GM20000 (cell line): ENCODE data around the gene DNMBP.
"Not testable (repeated sequence)": the region's sequence is repeated elsewhere in the genome, so short reads cannot be mapped to it uniquely, and the experiment has no call there.

ENCODE experiments used
- DNase-seq: peaks from one replicate; pipeline ENCODE4 v3.0.0; 2012; ENCODE audit warnings: low spot score
- TF ChIP-seq, protein P1 (sequence below): IDR thresholded peaks from 2 replicates; pipeline ENCODE4 v1.5.1; 2012; ENCODE audit warnings: mild to moderate bottlenecking, control low read depth; ENCODE audit errors: extremely low read depth, missing control alignments

Gene DNMBP

DNA sequence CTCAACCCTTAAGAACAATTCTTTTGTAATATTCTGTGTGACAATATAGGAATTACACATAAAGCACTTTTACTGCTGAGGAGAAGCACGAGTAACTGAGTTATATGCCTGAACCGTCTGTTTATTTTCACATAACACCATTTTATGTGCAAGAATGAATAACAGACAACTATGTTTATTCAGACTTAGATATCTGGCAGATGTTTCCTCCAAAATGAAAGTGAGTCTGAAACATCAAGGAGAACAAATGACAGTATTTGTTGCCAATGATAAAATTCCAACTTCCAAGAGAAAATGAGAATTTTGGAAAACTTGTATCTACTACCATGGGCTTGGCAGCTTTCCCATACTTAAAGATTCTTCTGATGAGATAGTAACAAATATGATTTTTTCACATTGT, 51.4 kb downstream of the DNMBP start:
- TF ChIP-seq, protein P1, sequence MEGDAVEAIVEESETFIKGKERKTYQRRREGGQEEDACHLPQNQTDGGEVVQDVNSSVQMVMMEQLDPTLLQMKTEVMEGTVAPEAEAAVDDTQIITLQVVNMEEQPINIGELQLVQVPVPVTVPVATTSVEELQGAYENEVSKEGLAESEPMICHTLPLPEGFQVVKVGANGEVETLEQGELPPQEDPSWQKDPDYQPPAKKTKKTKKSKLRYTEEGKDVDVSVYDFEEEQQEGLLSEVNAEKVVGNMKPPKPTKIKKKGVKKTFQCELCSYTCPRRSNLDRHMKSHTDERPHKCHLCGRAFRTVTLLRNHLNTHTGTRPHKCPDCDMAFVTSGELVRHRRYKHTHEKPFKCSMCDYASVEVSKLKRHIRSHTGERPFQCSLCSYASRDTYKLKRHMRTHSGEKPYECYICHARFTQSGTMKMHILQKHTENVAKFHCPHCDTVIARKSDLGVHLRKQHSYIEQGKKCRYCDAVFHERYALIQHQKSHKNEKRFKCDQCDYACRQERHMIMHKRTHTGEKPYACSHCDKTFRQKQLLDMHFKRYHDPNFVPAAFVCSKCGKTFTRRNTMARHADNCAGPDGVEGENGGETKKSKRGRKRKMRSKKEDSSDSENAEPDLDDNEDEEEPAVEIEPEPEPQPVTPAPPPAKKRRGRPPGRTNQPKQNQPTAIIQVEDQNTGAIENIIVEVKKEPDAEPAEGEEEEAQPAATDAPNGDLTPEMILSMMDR: no peak
- DNase-seq: no peak

DNA sequence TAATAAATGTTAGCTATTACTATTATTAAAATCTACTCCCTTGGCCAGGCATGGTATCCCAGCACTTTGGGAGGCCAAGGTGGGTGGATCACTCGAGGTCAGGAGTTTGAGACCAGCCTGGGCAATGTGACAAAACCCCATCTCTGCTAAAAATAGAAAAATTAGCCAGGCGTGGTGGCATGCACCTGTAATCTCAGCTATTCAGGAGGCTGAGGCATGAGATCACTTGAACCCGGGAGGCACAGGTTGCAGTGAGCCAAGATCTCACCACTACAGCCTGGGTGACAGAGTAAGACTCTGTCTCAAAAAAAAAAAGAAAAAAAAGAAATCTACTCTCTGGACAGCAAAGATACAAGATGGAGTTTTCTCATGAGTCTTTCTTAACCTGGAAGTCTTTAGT, 56.2 kb downstream of the DNMBP start:
- DNase-seq: not testable (repeated sequence)

DNA sequence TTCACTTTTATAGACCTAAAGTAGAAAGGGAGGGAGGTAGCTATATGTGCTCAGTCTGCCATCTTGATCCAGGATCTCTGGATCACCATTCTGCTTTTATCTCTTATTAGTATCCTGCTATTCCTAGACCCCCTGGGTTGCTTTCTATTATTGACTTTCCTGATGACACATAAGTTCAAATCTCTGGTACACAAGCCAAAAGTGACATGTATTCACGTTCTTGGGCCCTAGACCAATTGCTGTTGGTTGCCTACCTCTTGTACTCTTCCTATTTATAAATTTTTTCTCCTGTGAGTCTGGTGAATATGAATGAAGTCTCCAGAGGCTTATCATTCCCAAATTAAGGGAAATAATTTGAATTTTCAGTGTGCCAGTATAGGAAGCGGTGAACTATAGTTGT, 56.9 kb downstream of the DNMBP start:
- DNase-seq: no peak
- TF ChIP-seq, protein P1: no peak

DNA sequence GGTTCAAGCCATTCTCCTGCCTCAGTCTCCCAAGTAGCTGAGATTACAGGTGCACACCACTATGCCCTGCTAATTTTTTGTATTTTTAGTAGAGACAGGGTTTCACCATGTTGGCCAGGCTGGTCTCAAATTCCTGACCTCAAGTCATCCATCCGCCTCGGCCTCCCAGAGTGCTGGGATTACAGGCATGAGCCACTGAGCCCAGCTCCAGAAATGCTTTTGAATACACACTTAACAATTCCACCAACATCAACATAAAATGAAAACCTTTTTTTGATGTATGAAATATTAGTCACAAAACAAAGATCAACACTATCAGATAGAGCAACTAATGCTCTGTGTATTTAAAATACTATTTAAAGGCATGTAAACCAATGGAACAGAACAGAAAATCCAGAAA, 63.7 kb downstream of the DNMBP start:
- DNase-seq: not testable (repeated sequence)

DNA sequence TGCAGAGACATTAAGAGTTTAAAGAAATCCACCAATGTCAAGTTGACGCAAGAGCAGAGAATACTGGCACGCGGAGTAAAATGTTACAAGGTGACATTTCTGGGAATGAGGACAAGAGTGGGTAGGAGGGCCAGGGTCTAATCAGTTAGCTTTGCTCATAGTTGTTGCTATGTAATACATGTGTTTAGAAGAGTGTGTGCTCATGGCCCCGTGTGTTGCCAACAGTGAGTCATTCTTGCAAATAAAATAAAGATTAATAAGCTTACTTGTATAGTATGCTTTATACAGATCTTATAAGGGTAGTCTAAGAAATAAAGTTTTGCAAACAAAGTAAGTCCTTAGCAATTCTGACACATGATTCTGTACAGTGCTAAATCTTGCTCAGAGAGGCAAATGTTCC, 64.5 kb downstream of the DNMBP start:
- TF ChIP-seq, protein P1: no peak
- no peak for DNase-seq

DNA sequence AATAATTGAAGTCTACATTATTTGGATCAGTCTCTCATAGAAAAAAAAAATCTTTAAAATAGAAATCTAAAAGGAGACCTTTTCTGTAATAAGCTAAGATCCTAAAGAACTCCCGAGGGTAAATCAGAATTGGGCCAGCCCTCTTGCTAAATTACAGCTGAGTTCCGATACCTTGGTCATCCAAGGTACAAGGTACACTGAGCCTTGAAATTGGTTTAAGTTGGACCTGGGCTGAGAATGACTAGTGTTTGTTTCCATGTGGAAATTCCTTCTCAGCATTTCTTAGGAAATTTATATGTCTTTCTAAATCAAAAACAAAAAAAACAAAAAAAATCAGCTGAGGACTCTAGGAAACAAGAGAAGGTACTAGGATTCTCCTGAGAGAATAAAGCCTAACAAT, 64.9 kb downstream of the DNMBP start:
- TF ChIP-seq, protein P1: no peak
- no peak for DNase-seq

DNA sequence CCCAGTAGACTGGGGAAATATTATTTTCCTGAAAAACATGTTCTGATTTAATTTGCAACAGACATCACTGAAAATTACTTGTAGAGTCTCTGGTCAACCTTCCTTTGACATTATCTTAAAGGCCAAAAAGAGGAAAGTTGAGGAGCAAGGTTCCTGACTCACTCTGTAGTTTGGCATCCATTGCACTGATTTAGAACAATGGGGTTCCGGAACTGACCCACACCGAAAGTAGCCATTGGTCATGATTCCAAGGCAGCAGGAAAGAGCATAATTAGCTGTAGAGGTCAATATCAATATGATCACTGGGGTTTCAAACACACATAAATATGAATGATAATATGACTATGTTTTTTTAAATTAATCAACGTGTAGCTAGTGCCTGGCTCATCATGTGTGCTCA, 65.8 kb downstream of the DNMBP start:
- no peak for DNase-seq
- TF ChIP-seq, protein P1: no peak

DNA sequence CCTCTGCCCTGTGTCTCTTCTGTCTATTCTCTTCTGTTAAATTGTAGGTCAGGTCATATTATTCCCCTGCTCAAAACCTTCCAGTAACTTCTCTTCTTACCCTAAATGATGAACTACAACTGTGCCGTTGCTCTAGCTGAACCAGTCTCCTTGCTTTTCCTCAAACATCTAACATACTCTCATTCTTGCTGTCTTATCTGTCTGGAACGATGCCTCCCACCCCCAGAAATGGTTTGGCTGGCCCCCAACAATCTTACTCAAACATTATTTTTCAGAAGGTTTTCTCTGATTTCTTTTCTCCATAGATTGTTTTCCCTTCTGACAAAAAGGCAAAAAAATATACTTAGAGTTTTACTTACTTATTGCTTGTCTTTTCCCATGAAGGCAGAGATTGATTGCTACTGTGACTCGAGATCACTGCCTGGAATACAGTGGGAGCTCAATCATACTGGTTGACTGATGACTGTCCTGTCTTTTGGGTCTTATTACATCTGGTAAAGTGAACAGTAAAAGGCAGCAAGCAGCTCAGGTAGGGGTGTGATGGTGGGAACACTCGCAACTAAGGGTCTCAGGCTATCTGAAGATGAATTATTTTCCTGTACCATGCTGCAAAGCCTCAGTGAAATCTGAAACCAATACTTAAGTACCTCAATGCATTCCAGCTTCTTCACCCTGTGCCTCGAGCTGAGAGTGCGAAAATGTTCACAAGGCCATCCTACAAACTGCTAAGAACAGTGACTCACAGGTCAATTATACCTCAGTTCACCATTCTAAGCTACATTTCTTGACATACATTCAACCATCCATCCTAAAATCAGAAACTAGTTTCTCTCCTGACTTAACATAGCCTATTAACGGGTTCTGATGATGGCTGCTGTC, 67.6 kb downstream of the DNMBP start:
- no peak for DNase-seq
- TF ChIP-seq, protein P1: no peak
